ENCODE results near the gene AAK1.
"Not testable (repeated sequence)": the region's sequence is repeated elsewhere in the genome, so short reads cannot be mapped to it uniquely, and the experiment has no call there.

The AAK1 gene

GRCh38 chr2:69677914-69678313 lies 34.4 kb upstream of the AAK1 start:
- no peaks in the 10 kb centered on the region for H3K27me3 ChIP-seq (ENCODE audit: control insufficient read depth, insufficient read depth, low read length)
- H3K9ac ChIP-seq (ENCODE audit: low read depth, low read length), result no peak overlapping the region
- no peak overlapping the region for H3K27ac ChIP-seq (ENCODE audit: low read depth, low read length)
- H3K36me3 ChIP-seq (ENCODE audit: control insufficient read depth, insufficient read depth, low read length), result no peaks in the 10 kb centered on the region
- H3K9me3 ChIP-seq (ENCODE audit: control insufficient read depth, insufficient read depth, low read length), result no peaks in the 10 kb centered on the region
- H3K4me3 ChIP-seq (ENCODE audit: low read depth, low read length), result no peak overlapping the region
- peaks cover under 1% of the 10 kb centered on the region; the same call in 1 of the 2 replicates for H3K4me1 ChIP-seq (ENCODE audit: control insufficient read depth, insufficient read depth, low read length)

GRCh38 chr2:69676146-69676545 lies 32.6 kb upstream of the AAK1 start:
- H3K4me1 ChIP-seq (ENCODE audit: control insufficient read depth, insufficient read depth, low read length), result no peaks in the 10 kb centered on the region
- H3K36me3 ChIP-seq (ENCODE audit: control insufficient read depth, insufficient read depth, low read length), result no peaks in the 10 kb centered on the region
- no peaks in the 10 kb centered on the region for H3K9me3 ChIP-seq (ENCODE audit: control insufficient read depth, insufficient read depth, low read length)
- H3K9ac ChIP-seq (ENCODE audit: low read depth, low read length), result no peak overlapping the region
- no peak overlapping the region for H3K4me3 ChIP-seq (ENCODE audit: low read depth, low read length)
- no peak overlapping the region for H3K27ac ChIP-seq (ENCODE audit: low read depth, low read length)
- no peaks in the 10 kb centered on the region for H3K27me3 ChIP-seq (ENCODE audit: control insufficient read depth, insufficient read depth, low read length)

- H3K4me1 ChIP-seq (ENCODE audit: control insufficient read depth, insufficient read depth, low read length), result no peaks in the 10 kb centered on the region
- H3K4me3 ChIP-seq (ENCODE audit: low read depth, low read length), result no peak overlapping the region
- H3K36me3 ChIP-seq (ENCODE audit: control insufficient read depth, insufficient read depth, low read length), result no peaks in the 10 kb centered on the region
- no peaks in the 10 kb centered on the region for H3K27me3 ChIP-seq (ENCODE audit: control insufficient read depth, insufficient read depth, low read length)
- H3K9me3 ChIP-seq (ENCODE audit: control insufficient read depth, insufficient read depth, low read length), result no peaks in the 10 kb centered on the region
- H3K27ac ChIP-seq (ENCODE audit: low read depth, low read length), result no peak overlapping the region
- H3K9ac ChIP-seq (ENCODE audit: low read depth, low read length), result no peak overlapping the region
Measured at GRCh38 chr2:69674316-69674670, 30.8 kb upstream of the AAK1 start.

- H3K27me3 ChIP-seq (ENCODE audit: control insufficient read depth, insufficient read depth, low read length); H3K27ac ChIP-seq (ENCODE audit: low read depth, low read length); H3K4me1 ChIP-seq (ENCODE audit: control insufficient read depth, insufficient read depth, low read length); H3K4me3 ChIP-seq (ENCODE audit: low read depth, low read length); H3K9ac ChIP-seq (ENCODE audit: low read depth, low read length); H3K36me3 ChIP-seq (ENCODE audit: control insufficient read depth, insufficient read depth, low read length); H3K9me3 ChIP-seq (ENCODE audit: control insufficient read depth, insufficient read depth, low read length): not testable (repeated sequence)
Measured at GRCh38 chr2:69673098-69673497, 29.6 kb upstream of the AAK1 start.

- no peak overlapping the region for H3K9ac ChIP-seq (ENCODE audit: low read depth, low read length)
- no peak overlapping the region for H3K27ac ChIP-seq (ENCODE audit: low read depth, low read length)
- no peak overlapping the region for H3K4me3 ChIP-seq (ENCODE audit: low read depth, low read length)
- no peaks in the 10 kb centered on the region for H3K36me3 ChIP-seq (ENCODE audit: control insufficient read depth, insufficient read depth, low read length)
- H3K4me1 ChIP-seq (ENCODE audit: control insufficient read depth, insufficient read depth, low read length), result no peaks in the 10 kb centered on the region
- no peaks in the 10 kb centered on the region for H3K27me3 ChIP-seq (ENCODE audit: control insufficient read depth, insufficient read depth, low read length)
- no peaks in the 10 kb centered on the region for H3K9me3 ChIP-seq (ENCODE audit: control insufficient read depth, insufficient read depth, low read length)
Measured at GRCh38 chr2:69669666-69670065, 26.1 kb upstream of the AAK1 start.

- H3K4me3 ChIP-seq (ENCODE audit: low read depth, low read length), result no peak overlapping the region
- H3K4me1 ChIP-seq (ENCODE audit: control insufficient read depth, insufficient read depth, low read length), result no peaks in the 10 kb centered on the region
- H3K36me3 ChIP-seq (ENCODE audit: control insufficient read depth, insufficient read depth, low read length), result no peaks in the 10 kb centered on the region
- H3K9ac ChIP-seq (ENCODE audit: low read depth, low read length), result no peak overlapping the region
- H3K27ac ChIP-seq (ENCODE audit: low read depth, low read length), result no peak overlapping the region
- H3K27me3 ChIP-seq (ENCODE audit: control insufficient read depth, insufficient read depth, low read length), result no peaks in the 10 kb centered on the region
- no peaks in the 10 kb centered on the region for H3K9me3 ChIP-seq (ENCODE audit: control insufficient read depth, insufficient read depth, low read length)
Measured at GRCh38 chr2:69668598-69668997, 25.1 kb upstream of the AAK1 start.

GRCh38 chr2:69667805-69668382 lies 24.4 kb upstream of the AAK1 start:
- no peak overlapping the region for H3K4me3 ChIP-seq (ENCODE audit: low read depth, low read length)
- H3K27me3 ChIP-seq (ENCODE audit: control insufficient read depth, insufficient read depth, low read length), result no peaks in the 10 kb centered on the region
- H3K9ac ChIP-seq (ENCODE audit: low read depth, low read length), result no peak overlapping the region
- no peaks in the 10 kb centered on the region for H3K9me3 ChIP-seq (ENCODE audit: control insufficient read depth, insufficient read depth, low read length)
- H3K36me3 ChIP-seq (ENCODE audit: control insufficient read depth, insufficient read depth, low read length), result no peaks in the 10 kb centered on the region
- H3K27ac ChIP-seq (ENCODE audit: low read depth, low read length), result no peak overlapping the region
- no peaks in the 10 kb centered on the region for H3K4me1 ChIP-seq (ENCODE audit: control insufficient read depth, insufficient read depth, low read length)

GRCh38 chr2:69665152-69665551 lies 21.6 kb upstream of the AAK1 start:
- no peaks in the 10 kb centered on the region for H3K27me3 ChIP-seq (ENCODE audit: control insufficient read depth, insufficient read depth, low read length)
- no peak overlapping the region for H3K27ac ChIP-seq (ENCODE audit: low read depth, low read length)
- no peak overlapping the region; the same call in 1 of the 2 replicates for H3K9ac ChIP-seq (ENCODE audit: low read depth, low read length)
- no peaks in the 10 kb centered on the region for H3K4me1 ChIP-seq (ENCODE audit: control insufficient read depth, insufficient read depth, low read length)
- no peaks in the 10 kb centered on the region for H3K9me3 ChIP-seq (ENCODE audit: control insufficient read depth, insufficient read depth, low read length)
- H3K36me3 ChIP-seq (ENCODE audit: control insufficient read depth, insufficient read depth, low read length), result no peaks in the 10 kb centered on the region
- H3K4me3 ChIP-seq (ENCODE audit: low read depth, low read length), result no peak overlapping the region

GRCh38 chr2:69663860-69664259 lies 20.3 kb upstream of the AAK1 start:
- H3K36me3 ChIP-seq (ENCODE audit: control insufficient read depth, insufficient read depth, low read length), result no peaks in the 10 kb centered on the region
- H3K4me1 ChIP-seq (ENCODE audit: control insufficient read depth, insufficient read depth, low read length), result peaks cover 3% of the 10 kb centered on the region; the same call in 1 of the 2 replicates
- no peak overlapping the region for H3K4me3 ChIP-seq (ENCODE audit: low read depth, low read length)
- H3K9ac ChIP-seq (ENCODE audit: low read depth, low read length), result no peak overlapping the region
- no peaks in the 10 kb centered on the region for H3K9me3 ChIP-seq (ENCODE audit: control insufficient read depth, insufficient read depth, low read length)
- H3K27me3 ChIP-seq (ENCODE audit: control insufficient read depth, insufficient read depth, low read length), result no peaks in the 10 kb centered on the region
- no peak overlapping the region for H3K27ac ChIP-seq (ENCODE audit: low read depth, low read length)

GRCh38 chr2:69662547-69662946 lies 19.0 kb upstream of the AAK1 start:
- not testable (repeated sequence) for H3K36me3 ChIP-seq (ENCODE audit: control insufficient read depth, insufficient read depth, low read length); H3K4me3 ChIP-seq (ENCODE audit: low read depth, low read length); H3K27me3 ChIP-seq (ENCODE audit: control insufficient read depth, insufficient read depth, low read length); H3K9me3 ChIP-seq (ENCODE audit: control insufficient read depth, insufficient read depth, low read length); H3K9ac ChIP-seq (ENCODE audit: low read depth, low read length); H3K27ac ChIP-seq (ENCODE audit: low read depth, low read length); H3K4me1 ChIP-seq (ENCODE audit: control insufficient read depth, insufficient read depth, low read length)

- H3K4me1 ChIP-seq (ENCODE audit: control insufficient read depth, insufficient read depth, low read length), result peaks cover 3% of the 10 kb centered on the region; the same call in 1 of the 2 replicates
- H3K27me3 ChIP-seq (ENCODE audit: control insufficient read depth, insufficient read depth, low read length), result no peaks in the 10 kb centered on the region
- H3K4me3 ChIP-seq (ENCODE audit: low read depth, low read length), result no peak overlapping the region
- H3K9me3 ChIP-seq (ENCODE audit: control insufficient read depth, insufficient read depth, low read length), result no peaks in the 10 kb centered on the region
- no peaks in the 10 kb centered on the region for H3K36me3 ChIP-seq (ENCODE audit: control insufficient read depth, insufficient read depth, low read length)
- H3K9ac ChIP-seq (ENCODE audit: low read depth, low read length), result no peak overlapping the region
- H3K27ac ChIP-seq (ENCODE audit: low read depth, low read length), result no peak overlapping the region
Measured at GRCh38 chr2:69660637-69661036, 17.1 kb upstream of the AAK1 start.
